Effector memory CD4-positive, alpha-beta T cell (primary cell): Measurements from ENCODE around the gene RPL10A.

Source experiments
- DNase-seq, 3 donors: peaks; one replicate each; pipeline ENCODE4 v3.0.0-alpha.2; 2020
- H3K27ac ChIP-seq: 2 replicates; pipeline ENCODE4 v1.7.0; 2013; ENCODE audit warnings: mild to moderate bottlenecking, low read length, moderate library complexity; ENCODE audit not compliant: insufficient read depth, poor library complexity, severe bottlenecking
- H3K27me3 ChIP-seq: replicated peaks from 2 replicates; pipeline ENCODE4 v1.7.0; 2013; ENCODE audit warnings: mild to moderate bottlenecking, low read length; ENCODE audit not compliant: insufficient read depth, control insufficient read depth, poor library complexity, severe bottlenecking
- H3K36me3 ChIP-seq: 2 replicates; pipeline ENCODE4 v1.7.0; 2013; ENCODE audit warnings: mild to moderate bottlenecking, low read length, moderate library complexity; ENCODE audit not compliant: control insufficient read depth, insufficient read depth
- H3K4me1 ChIP-seq: 2 replicates; pipeline ENCODE4 v1.7.0; 2013; ENCODE audit warnings: low read length, mild to moderate bottlenecking; ENCODE audit not compliant: control insufficient read depth, insufficient read depth, poor library complexity, severe bottlenecking
- H3K4me3 ChIP-seq: 2 replicates; pipeline ENCODE4 v1.7.0; 2013; ENCODE audit warnings: low read length, low read depth, mild to moderate bottlenecking; ENCODE audit not compliant: insufficient read depth, poor library complexity, severe bottlenecking
- H3K9me3 ChIP-seq: 2 replicates; pipeline ENCODE4 v1.7.0; 2013; ENCODE audit warnings: mild to moderate bottlenecking, low read length, moderate library complexity; ENCODE audit not compliant: control insufficient read depth

Gene RPL10A

GRCh38 chr6:35445691-35446090 lies 22.5 kb upstream of the RPL10A start:
- no peak for DNase-seq
- no peak overlapping the region for H3K27ac ChIP-seq
- H3K27me3 ChIP-seq: no peaks in the 10 kb centered on the region
- H3K4me1 ChIP-seq: no peaks in the 10 kb centered on the region
- H3K4me3 ChIP-seq: no peak overlapping the region
- no peaks in the 10 kb centered on the region for H3K36me3 ChIP-seq
- H3K9me3 ChIP-seq: no peaks in the 10 kb centered on the region

GRCh38 chr6:35448191-35448590 lies 20.0 kb upstream of the RPL10A start:
- Histone ChIP-seq H3K27me3 (no peaks in the 10 kb centered on the region), H3K4me1 (peaks cover 10% of the 10 kb centered on the region), H3K4me3 (no peak overlapping the region), H3K27ac (no peak overlapping the region), H3K36me3 (no peaks in the 10 kb centered on the region), H3K9me3 (no peaks in the 10 kb centered on the region)
- DNase-seq: no peak

- no peak for DNase-seq
- Histone ChIP-seq H3K36me3 (no peaks in the 10 kb centered on the region), H3K9me3 (no peaks in the 10 kb centered on the region), H3K4me3 (no peak overlapping the region), H3K27me3 (no peaks in the 10 kb centered on the region), H3K27ac (no peak overlapping the region), H3K4me1 (peaks cover 10% of the 10 kb centered on the region)
Measured at GRCh38 chr6:35449287-35449881, 18.8 kb upstream of the RPL10A start.

GRCh38 chr6:35451354-35452182 lies 16.6 kb upstream of the RPL10A start:
- Histone ChIP-seq H3K4me1 (peaks cover 10% of the 10 kb centered on the region), H3K27me3 (no peaks in the 10 kb centered on the region), H3K4me3 (peak overlapping the region; percentile 78), H3K36me3 (no peaks in the 10 kb centered on the region), H3K27ac (peak overlapping the region; percentile 59), H3K9me3 (no peaks in the 10 kb centered on the region)
- no peak for DNase-seq

GRCh38 chr6:35452183-35453090 lies 15.8 kb upstream of the RPL10A start, which contains the start of gene FANCE:
Gene FANCE (plus strand): TSS chr6:35452338. CDS start chr6:35452546, 208 bp downstream.
- peak; percentile 83 to 91 (median 87) for DNase-seq
- peak within 1 kb of the TSS; percentile 59 for H3K27ac ChIP-seq
- peak within 1 kb of the TSS; percentile 78 for H3K4me3 ChIP-seq
- H3K27me3 ChIP-seq: no peaks in the 10 kb centered on the region
- H3K4me1 ChIP-seq: peaks cover 10% of the 10 kb centered on the region
- no peaks in the 10 kb centered on the region for H3K36me3 ChIP-seq
- no peaks in the 10 kb centered on the region for H3K9me3 ChIP-seq

- no peaks in the 10 kb centered on the region for H3K9me3 ChIP-seq
- peak overlapping the region; percentile 59 for H3K27ac ChIP-seq
- no peak for DNase-seq
- H3K36me3 ChIP-seq: peaks cover 4% of the 10 kb centered on the region
- H3K4me3 ChIP-seq: peak overlapping the region; percentile 78
- no peaks in the 10 kb centered on the region for H3K27me3 ChIP-seq
- peaks cover 10% of the 10 kb centered on the region for H3K4me1 ChIP-seq
Measured at GRCh38 chr6:35453236-35453635, 15.0 kb upstream of the RPL10A start.

GRCh38 chr6:35454391-35455110 lies 13.7 kb upstream of the RPL10A start:
- H3K4me1 ChIP-seq: peaks cover 10% of the 10 kb centered on the region
- H3K27ac ChIP-seq: no peak overlapping the region
- no peak overlapping the region for H3K4me3 ChIP-seq
- H3K27me3 ChIP-seq: no peaks in the 10 kb centered on the region
- no peak for DNase-seq
- H3K9me3 ChIP-seq: no peaks in the 10 kb centered on the region
- peaks cover 9% of the 10 kb centered on the region for H3K36me3 ChIP-seq

- H3K27ac ChIP-seq: no peak overlapping the region
- H3K27me3 ChIP-seq: no peaks in the 10 kb centered on the region
- H3K9me3 ChIP-seq: no peaks in the 10 kb centered on the region
- H3K4me3 ChIP-seq: no peak overlapping the region
- peaks cover 3% of the 10 kb centered on the region for H3K4me1 ChIP-seq
- no peak for DNase-seq
- peaks cover 13% of the 10 kb centered on the region for H3K36me3 ChIP-seq
Measured at GRCh38 chr6:35457907-35458306, 10.3 kb upstream of the RPL10A start.

GRCh38 chr6:35461270-35461669 lies 6.9 kb upstream of the RPL10A start:
- Histone ChIP-seq H3K9me3 (no peaks in the 10 kb centered on the region), H3K4me1 (no peaks in the 10 kb centered on the region), H3K36me3 (peaks cover 14% of the 10 kb centered on the region), H3K4me3 (no peak overlapping the region), H3K27me3 (no peaks in the 10 kb centered on the region), H3K27ac (no peak overlapping the region)
- DNase-seq: no peak
